ENCODE results near the gene RNF166. TPM values are rescaled to one million over a fixed set of nuclear protein-coding genes. Genes with fewer than 3 reads are reported as not detected.

RNF166 gene
- total RNA-seq, 1 experiment from 2014 or later: 36.3 TPM

DNA sequence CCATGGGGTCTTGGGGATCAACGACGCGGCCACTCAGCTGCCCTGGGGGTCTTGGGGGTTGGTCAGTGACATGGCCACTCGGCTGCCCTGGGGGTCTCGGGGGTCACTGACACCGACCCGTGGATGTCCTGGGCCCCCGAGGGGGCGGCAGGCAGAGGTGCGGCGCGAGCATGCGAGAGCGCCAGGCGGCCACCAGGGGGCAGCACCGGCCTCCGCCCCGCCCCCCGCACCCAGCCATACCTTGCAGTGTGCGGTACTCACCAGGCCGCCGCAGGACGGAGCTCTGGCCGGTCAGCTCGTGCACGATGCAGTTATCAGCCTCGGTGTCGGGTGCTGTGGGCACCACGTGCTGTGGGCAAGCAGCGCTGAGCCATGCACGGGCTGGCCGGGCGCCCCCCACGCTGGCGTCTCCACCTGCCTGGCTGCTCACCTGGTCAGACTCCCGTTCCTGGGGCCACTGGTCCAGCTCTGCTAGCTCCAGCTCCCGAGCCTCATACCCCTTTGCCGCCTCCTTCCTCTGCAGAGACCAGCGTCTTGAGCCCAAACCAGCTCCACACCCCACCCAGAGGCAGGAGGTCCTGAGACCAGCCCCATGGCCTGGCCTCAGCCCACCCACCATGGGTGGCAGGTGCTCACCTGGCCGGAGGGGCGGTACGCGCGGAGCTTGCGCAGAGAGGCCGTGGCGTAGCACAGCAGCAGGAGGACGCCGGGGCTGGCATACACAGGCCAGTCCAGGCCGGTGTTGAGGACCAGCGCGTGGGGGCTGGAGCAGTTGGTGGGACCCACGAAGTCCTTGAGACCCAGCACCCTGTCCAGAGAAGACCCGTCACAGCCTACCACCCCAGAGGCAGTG lies 31.3 kb upstream of the RNF166 start:
- Histone ChIP-seq H3K27ac (ENCODE audit: low read depth, low read length, poor library complexity, severe bottlenecking) (no peak overlapping the region), H3K4me3 (ENCODE audit: low read depth, low read length, poor library complexity, severe bottlenecking) (no peak overlapping the region), H3K36me3 (ENCODE audit: insufficient read depth, low read length, poor library complexity, severe bottlenecking) (peaks cover 38% of the 10 kb centered on the region), H3K27me3 (replicated peaks; ENCODE audit: insufficient read depth, low read depth, low read length, poor library complexity) (no peaks in the 10 kb centered on the region), H3K9me3 (ENCODE audit: low read depth, low read length, poor library complexity, severe bottlenecking) (no peaks in the 10 kb centered on the region), H3K4me1 (ENCODE audit: insufficient read depth, low read length, poor library complexity, severe bottlenecking) (no peaks in the 10 kb centered on the region)
- TF ChIP-seq, protein P1, sequence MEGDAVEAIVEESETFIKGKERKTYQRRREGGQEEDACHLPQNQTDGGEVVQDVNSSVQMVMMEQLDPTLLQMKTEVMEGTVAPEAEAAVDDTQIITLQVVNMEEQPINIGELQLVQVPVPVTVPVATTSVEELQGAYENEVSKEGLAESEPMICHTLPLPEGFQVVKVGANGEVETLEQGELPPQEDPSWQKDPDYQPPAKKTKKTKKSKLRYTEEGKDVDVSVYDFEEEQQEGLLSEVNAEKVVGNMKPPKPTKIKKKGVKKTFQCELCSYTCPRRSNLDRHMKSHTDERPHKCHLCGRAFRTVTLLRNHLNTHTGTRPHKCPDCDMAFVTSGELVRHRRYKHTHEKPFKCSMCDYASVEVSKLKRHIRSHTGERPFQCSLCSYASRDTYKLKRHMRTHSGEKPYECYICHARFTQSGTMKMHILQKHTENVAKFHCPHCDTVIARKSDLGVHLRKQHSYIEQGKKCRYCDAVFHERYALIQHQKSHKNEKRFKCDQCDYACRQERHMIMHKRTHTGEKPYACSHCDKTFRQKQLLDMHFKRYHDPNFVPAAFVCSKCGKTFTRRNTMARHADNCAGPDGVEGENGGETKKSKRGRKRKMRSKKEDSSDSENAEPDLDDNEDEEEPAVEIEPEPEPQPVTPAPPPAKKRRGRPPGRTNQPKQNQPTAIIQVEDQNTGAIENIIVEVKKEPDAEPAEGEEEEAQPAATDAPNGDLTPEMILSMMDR (conservative IDR thresholded peaks at IDR 0.05; ENCODE audit: low read depth, low read length): peak; percentile 94
- no peak for TF ChIP-seq EZH2 (IDR thresholded peaks at IDR 0.05; ENCODE audit: borderline replicate concordance, low read depth, low read length, poor library complexity, severe bottlenecking)
- BruUV-seq (replicated peaks): no TSS peak
- intact Hi-C loops (cut with micrococcal nuclease; ENCODE audit: unreplicated experiment): loop anchor here (1.0 to 5.0 kb wide), 2 partner anchors 48 to 430 kb away; partner anchors contain the start of gene PIEZO1
- DNase-seq (ENCODE audit: low spot score): peak; percentile 77
- ChIA-PET POLR2A (ENCODE audit: low non-redundant PET) (no interaction called here), CTCF (interaction anchor here (0.5 to 1.9 kb wide), 28 partner anchors 9 to 480 kb away, joined by 3 to 24 read pairs (median 4); partner anchors contain the start of genes MVD, PIEZO1, ZC3H18 and ZNF778)

DNA sequence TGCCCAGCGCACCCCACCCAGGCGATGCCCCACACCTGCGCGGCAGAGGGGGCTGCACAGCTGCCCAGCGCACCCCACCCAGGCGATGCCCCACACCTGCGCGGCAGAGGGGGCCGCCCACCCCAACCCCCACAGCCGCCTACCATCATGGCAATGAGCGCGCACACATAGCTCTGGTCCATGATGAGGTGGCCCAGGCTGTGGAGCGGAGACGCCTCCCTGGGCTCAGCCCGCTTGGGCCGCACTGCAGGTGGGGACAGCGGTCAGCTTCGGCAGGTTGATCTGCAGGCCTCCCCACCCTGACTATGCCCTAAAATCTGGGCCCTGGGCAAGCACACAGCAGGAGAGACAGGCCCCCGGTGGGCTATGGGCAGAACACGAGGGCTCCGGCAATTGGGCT lies 30.3 kb upstream of the RNF166 start:
- H3K27me3 ChIP-seq (replicated peaks; ENCODE audit: insufficient read depth, low read depth, low read length, poor library complexity): no peaks in the 10 kb centered on the region
- H3K9me3 ChIP-seq (ENCODE audit: low read depth, low read length, poor library complexity, severe bottlenecking): no peaks in the 10 kb centered on the region
- intact Hi-C loops (cut with micrococcal nuclease; ENCODE audit: unreplicated experiment): loop anchor here (5.0 kb wide), 1 partner anchor 431 kb away; no protein-coding TSS in a partner anchor
- no TSS peak for BruUV-seq (replicated peaks)
- H3K4me1 ChIP-seq (ENCODE audit: insufficient read depth, low read length, poor library complexity, severe bottlenecking): no peaks in the 10 kb centered on the region
- H3K36me3 ChIP-seq (ENCODE audit: insufficient read depth, low read length, poor library complexity, severe bottlenecking): peaks cover 38% of the 10 kb centered on the region
- ChIA-PET POLR2A (ENCODE audit: low non-redundant PET) (interaction anchor here (0.5 to 0.7 kb wide), 2 partner anchors 19 to 40 kb away, joined by 4 read pairs; no protein-coding TSS in a partner anchor), CTCF (interaction anchor here (1.9 kb wide), 1 partner anchor 19 kb away, joined by 9 read pairs; no protein-coding TSS in a partner anchor)
- no peak overlapping the region for H3K27ac ChIP-seq (ENCODE audit: low read depth, low read length, poor library complexity, severe bottlenecking)
- no peak for DNase-seq (ENCODE audit: low spot score)
- no peak overlapping the region for H3K4me3 ChIP-seq (ENCODE audit: low read depth, low read length, poor library complexity, severe bottlenecking)
- TF ChIP-seq, protein P1 (conservative IDR thresholded peaks at IDR 0.05; ENCODE audit: low read depth, low read length): no peak
- TF ChIP-seq EZH2 (IDR thresholded peaks at IDR 0.05; ENCODE audit: borderline replicate concordance, low read depth, low read length, poor library complexity, severe bottlenecking): no peak

DNA sequence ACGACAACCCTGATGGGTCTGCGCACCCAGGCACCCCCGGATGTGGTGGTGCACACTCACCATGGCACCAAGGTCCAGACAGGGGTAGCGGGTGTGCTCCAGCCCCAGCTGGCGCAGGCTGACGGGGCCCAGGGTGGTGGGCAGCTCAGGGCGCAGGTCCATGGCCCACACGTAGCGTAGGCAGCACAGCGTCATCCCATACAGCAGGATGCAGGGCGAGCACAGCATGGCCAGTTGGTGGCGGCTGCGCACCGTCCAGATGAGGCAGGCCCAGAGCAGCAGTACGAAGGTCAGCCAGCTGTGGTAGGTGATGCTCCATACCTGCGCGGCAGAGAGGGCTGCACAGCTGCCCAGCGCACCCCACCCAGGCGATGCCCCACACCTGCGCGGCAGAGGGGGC lies 29.9 kb upstream of the RNF166 start:
- Histone ChIP-seq H3K27me3 (replicated peaks; ENCODE audit: insufficient read depth, low read depth, low read length, poor library complexity) (no peaks in the 10 kb centered on the region), H3K9me3 (ENCODE audit: low read depth, low read length, poor library complexity, severe bottlenecking) (no peaks in the 10 kb centered on the region), H3K4me1 (ENCODE audit: insufficient read depth, low read length, poor library complexity, severe bottlenecking) (no peaks in the 10 kb centered on the region), H3K4me3 (ENCODE audit: low read depth, low read length, poor library complexity, severe bottlenecking) (no peak overlapping the region), H3K27ac (ENCODE audit: low read depth, low read length, poor library complexity, severe bottlenecking) (no peak overlapping the region), H3K36me3 (ENCODE audit: insufficient read depth, low read length, poor library complexity, severe bottlenecking) (peaks cover 38% of the 10 kb centered on the region)
- TF ChIP-seq, protein P1 (conservative IDR thresholded peaks at IDR 0.05; ENCODE audit: low read depth, low read length): no peak
- no peak for TF ChIP-seq EZH2 (IDR thresholded peaks at IDR 0.05; ENCODE audit: borderline replicate concordance, low read depth, low read length, poor library complexity, severe bottlenecking)
- POLR2A ChIA-PET (ENCODE audit: low non-redundant PET): no interaction called here
- intact Hi-C loops (cut with micrococcal nuclease; ENCODE audit: unreplicated experiment): loop anchor here (5.0 kb wide), 1 partner anchor 431 kb away; no protein-coding TSS in a partner anchor
- CTCF ChIA-PET: interaction anchor here (1.9 kb wide), 1 partner anchor 19 kb away, joined by 9 read pairs; no protein-coding TSS in a partner anchor
- no peak for DNase-seq (ENCODE audit: low spot score)
- BruUV-seq (replicated peaks): no TSS peak
